GM23338 (cell line): ENCODE measurements around the gene MRO. TPM values are rescaled to one million over a fixed set of nuclear protein-coding genes. Genes with fewer than 3 reads are reported as not detected.

Experiments used
- CREB1 ChIP-seq: fragments of 250-450 bp; sonication (Bioruptor Pico); IDR thresholded peaks from 2 replicates; pipeline ENCODE4 v1.5.0; 2020; ENCODE audit warnings: low read depth, mild to moderate bottlenecking, moderate library complexity
- ETS1 ChIP-seq: IDR thresholded peaks from 2 replicates; pipeline ENCODE4 v1.6.1; 2016; ENCODE audit warnings: antibody characterized with exemption
- ZNF114 ChIP-seq: fragments of 250-450 bp; sonication (Bioruptor Pico); IDR thresholded peaks from 2 replicates; pipeline ENCODE4 v1.5.0; 2020; ENCODE audit warnings: mild to moderate bottlenecking, moderate library complexity
- polyA plus RNA-seq: library from polyadenylated mRNA; unstranded; fragments of >200 nt; fragmentation: Nextera tagmentation; extraction: Ambion mirVana; gene quantifications from 2 replicates; pipeline ENCODE4 v1.2.1, GENCODE V29; 2016
- total RNA-seq: library from RNA; depleted of rRNA; stranded (reverse); fragments of >200 nt; shearing (Covaris generic); gene quantifications from 2 replicates; pipeline ENCODE4 v1.2.3, GENCODE V29; 2014
- TF ChIP-seq, protein P1 (sequence below): fragments of 250-450 bp; sonication (Bioruptor Pico); IDR thresholded peaks from 2 replicates; pipeline ENCODE4 v1.5.0; 2020; ENCODE audit warnings: mild to moderate bottlenecking, moderate library complexity
- TF ChIP-seq, protein P2 (sequence below): IDR thresholded peaks from one replicate; pipeline ENCODE4 v1.6.1; 2018; ENCODE audit warnings: antibody characterized with exemption; ENCODE audit not compliant: unreplicated experiment

Gene MRO
- total and polyA plus RNA-seq, 2 experiments from 2014 or later = 0.78 to 0.80 TPM

DNA sequence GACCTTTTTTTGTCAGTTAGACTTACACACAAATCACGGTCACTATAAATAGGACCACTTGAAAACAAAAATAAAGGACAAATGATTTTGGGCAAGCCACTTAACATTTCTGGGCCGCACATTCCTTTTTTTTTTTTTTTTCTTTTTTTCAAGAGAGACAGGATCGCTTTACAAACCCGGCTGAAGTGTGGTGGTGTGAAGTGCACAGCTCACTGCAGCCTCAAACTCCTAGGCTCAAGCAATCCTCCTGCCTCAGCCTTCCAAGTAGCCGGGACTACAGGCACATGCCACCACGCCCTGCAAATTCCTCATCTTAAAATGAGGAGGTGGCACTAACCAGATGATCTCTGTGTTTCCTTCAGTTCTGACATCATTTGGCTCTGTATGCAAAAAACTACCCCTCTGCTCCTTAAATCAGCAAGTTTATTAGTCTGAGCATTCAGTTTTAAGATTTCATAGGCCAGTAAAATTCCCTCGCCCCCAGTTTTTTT is 28.3 kb upstream of the MRO start (continued):
- TF ChIP-seq, protein P1, sequence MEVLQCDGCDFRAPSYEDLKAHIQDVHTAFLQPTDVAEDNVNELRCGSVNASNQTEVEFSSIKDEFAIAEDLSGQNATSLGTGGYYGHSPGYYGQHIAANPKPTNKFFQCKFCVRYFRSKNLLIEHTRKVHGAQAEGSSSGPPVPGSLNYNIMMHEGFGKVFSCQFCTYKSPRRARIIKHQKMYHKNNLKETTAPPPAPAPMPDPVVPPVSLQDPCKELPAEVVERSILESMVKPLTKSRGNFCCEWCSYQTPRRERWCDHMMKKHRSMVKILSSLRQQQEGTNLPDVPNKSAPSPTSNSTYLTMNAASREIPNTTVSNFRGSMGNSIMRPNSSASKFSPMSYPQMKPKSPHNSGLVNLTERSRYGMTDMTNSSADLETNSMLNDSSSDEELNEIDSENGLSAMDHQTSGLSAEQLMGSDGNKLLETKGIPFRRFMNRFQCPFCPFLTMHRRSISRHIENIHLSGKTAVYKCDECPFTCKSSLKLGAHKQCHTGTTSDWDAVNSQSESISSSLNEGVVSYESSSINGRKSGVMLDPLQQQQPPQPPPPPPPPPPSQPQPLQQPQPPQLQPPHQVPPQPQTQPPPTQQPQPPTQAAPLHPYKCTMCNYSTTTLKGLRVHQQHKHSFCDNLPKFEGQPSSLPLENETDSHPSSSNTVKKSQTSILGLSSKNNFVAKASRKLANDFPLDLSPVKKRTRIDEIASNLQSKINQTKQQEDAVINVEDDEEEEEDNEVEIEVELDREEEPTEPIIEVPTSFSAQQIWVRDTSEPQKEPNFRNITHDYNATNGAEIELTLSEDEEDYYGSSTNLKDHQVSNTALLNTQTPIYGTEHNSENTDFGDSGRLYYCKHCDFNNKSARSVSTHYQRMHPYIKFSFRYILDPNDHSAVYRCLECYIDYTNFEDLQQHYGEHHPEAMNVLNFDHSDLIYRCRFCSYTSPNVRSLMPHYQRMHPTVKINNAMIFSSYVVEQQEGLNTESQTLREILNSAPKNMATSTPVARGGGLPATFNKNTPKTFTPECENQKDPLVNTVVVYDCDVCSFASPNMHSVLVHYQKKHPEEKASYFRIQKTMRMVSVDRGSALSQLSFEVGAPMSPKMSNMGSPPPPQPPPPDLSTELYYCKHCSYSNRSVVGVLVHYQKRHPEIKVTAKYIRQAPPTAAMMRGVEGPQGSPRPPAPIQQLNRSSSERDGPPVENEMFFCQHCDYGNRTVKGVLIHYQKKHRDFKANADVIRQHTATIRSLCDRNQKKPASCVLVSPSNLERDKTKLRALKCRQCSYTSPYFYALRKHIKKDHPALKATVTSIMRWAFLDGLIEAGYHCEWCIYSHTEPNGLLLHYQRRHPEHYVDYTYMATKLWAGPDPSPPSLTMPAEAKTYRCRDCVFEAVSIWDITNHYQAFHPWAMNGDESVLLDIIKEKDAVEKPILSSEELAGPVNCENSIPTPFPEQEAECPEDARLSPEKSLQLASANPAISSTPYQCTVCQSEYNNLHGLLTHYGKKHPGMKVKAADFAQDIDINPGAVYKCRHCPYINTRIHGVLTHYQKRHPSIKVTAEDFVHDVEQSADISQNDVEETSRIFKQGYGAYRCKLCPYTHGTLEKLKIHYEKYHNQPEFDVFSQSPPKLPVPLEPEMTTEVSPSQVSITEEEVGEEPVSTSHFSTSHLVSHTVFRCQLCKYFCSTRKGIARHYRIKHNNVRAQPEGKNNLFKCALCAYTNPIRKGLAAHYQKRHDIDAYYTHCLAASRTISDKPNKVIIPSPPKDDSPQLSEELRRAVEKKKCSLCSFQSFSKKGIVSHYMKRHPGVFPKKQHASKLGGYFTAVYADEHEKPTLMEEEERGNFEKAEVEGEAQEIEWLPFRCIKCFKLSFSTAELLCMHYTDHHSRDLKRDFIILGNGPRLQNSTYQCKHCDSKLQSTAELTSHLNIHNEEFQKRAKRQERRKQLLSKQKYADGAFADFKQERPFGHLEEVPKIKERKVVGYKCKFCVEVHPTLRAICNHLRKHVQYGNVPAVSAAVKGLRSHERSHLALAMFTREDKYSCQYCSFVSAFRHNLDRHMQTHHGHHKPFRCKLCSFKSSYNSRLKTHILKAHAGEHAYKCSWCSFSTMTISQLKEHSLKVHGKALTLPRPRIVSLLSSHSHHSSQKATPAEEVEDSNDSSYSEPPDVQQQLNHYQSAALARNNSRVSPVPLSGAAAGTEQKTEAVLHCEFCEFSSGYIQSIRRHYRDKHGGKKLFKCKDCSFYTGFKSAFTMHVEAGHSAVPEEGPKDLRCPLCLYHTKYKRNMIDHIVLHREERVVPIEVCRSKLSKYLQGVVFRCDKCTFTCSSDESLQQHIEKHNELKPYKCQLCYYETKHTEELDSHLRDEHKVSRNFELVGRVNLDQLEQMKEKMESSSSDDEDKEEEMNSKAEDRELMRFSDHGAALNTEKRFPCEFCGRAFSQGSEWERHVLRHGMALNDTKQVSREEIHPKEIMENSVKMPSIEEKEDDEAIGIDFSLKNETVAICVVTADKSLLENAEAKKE (CRISPR knock-in tag) = no peak
- TF ChIP-seq ETS1 (no peak), ZNF114 (CRISPR knock-in tag) (no peak), CREB1 (no peak)
- TF ChIP-seq, protein P2, sequence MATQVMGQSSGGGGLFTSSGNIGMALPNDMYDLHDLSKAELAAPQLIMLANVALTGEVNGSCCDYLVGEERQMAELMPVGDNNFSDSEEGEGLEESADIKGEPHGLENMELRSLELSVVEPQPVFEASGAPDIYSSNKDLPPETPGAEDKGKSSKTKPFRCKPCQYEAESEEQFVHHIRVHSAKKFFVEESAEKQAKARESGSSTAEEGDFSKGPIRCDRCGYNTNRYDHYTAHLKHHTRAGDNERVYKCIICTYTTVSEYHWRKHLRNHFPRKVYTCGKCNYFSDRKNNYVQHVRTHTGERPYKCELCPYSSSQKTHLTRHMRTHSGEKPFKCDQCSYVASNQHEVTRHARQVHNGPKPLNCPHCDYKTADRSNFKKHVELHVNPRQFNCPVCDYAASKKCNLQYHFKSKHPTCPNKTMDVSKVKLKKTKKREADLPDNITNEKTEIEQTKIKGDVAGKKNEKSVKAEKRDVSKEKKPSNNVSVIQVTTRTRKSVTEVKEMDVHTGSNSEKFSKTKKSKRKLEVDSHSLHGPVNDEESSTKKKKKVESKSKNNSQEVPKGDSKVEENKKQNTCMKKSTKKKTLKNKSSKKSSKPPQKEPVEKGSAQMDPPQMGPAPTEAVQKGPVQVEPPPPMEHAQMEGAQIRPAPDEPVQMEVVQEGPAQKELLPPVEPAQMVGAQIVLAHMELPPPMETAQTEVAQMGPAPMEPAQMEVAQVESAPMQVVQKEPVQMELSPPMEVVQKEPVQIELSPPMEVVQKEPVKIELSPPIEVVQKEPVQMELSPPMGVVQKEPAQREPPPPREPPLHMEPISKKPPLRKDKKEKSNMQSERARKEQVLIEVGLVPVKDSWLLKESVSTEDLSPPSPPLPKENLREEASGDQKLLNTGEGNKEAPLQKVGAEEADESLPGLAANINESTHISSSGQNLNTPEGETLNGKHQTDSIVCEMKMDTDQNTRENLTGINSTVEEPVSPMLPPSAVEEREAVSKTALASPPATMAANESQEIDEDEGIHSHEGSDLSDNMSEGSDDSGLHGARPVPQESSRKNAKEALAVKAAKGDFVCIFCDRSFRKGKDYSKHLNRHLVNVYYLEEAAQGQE = no peak
